Transverse colon (tissue), 4 donors: ENCODE data around the gene AXIN1.

ENCODE experiments used
- CTCF ChIP-seq, 5 experiments: fragments of 200-600 bp in 3 of 5; fragments of 450-650 bp in 2 of 5; sonication (generic) in 3 of 5; IDR thresholded peaks; 1 replicate in 2 of 5; 2 replicates in 3 of 5; pipeline ENCODE4 v1.5.1; 2016 to 2017; ENCODE audit warnings: antibody characterized with exemption in 5 of 5, inconsistent platforms in 3 of 5, mild to moderate bottlenecking in 2 of 5, moderate library complexity in 1 of 5
- POLR2A ChIP-seq: fragments of 450-650 bp; IDR thresholded peaks from one replicate; pipeline ENCODE4 v1.6.1; 2016; ENCODE audit warnings: antibody characterized with exemption, mild to moderate bottlenecking, moderate library complexity
- POLR2AphosphoS5 ChIP-seq, 3 donors: sonication (generic); formaldehyde crosslinking; IDR thresholded peaks; one replicate each; pipeline ENCODE4 v1.6.1; 2016; ENCODE audit warnings: antibody characterized with exemption in 3 of 3

- no peak for TF ChIP-seq POLR2AphosphoS5 (IDR thresholded peaks at IDR 0.05)
- no peak for TF ChIP-seq CTCF (IDR thresholded peaks at IDR 0.05)
- TF ChIP-seq POLR2A = no peak
These were observed 105.5 kb downstream of the AXIN1 start for GRCh38 chr16:247027-247426.
